Naive B cell (primary cell): ENCODE measurements around the gene PFKM. TPM values are rescaled to one million over a fixed set of nuclear protein-coding genes. Genes with fewer than 3 reads are reported as not detected.
"Not testable (repeated sequence)": the region's sequence is repeated elsewhere in the genome, so short reads cannot be mapped to it uniquely, and the experiment has no call there.

Source experiments
- ATAC-seq, 2 donors: fragments of 150-1000 bp; cut with Tn5 transposase; 2 replicates each; pipeline ENCODE4 v1.10.0; 2021; ENCODE audit warnings: low read depth in 2 of 2, mild to moderate bottlenecking in 2 of 2, moderate library complexity in 2 of 2
- DNase-seq: peaks from one replicate; pipeline ENCODE4 v3.0.0; 2022
- H3K27ac Mint-ChIP-seq, 6 donors: one replicate each; pipeline ENCODE4 v1.8.0; 2020 to 2022; ENCODE audit warnings: mild to moderate bottlenecking in 6 of 6, mixed read lengths in 6 of 6, moderate library complexity in 5 of 6, inconsistent platforms in 2 of 6
- H3K27me3 Mint-ChIP-seq, 3 donors: one replicate each; pipeline ENCODE4 v1.8.0; 2021 to 2022; ENCODE audit warnings: mixed read lengths in 3 of 3, mild to moderate bottlenecking in 1 of 3
- H3K36me3 Mint-ChIP-seq, 2 donors: one replicate each; pipeline ENCODE4 v1.8.0; 2020 to 2022; ENCODE audit warnings: mixed read lengths in 2 of 2, inconsistent platforms in 1 of 2, mild to moderate bottlenecking in 1 of 2
- H3K4me1 Mint-ChIP-seq, 3 donors: one replicate each; pipeline ENCODE4 v1.8.0; 2020 to 2022; ENCODE audit warnings: mixed read lengths in 3 of 3, inconsistent platforms in 1 of 3, mild to moderate bottlenecking in 1 of 3, moderate library complexity in 1 of 3
- H3K4me3 Mint-ChIP-seq, 8 donors: one replicate each; pipeline ENCODE4 v1.8.0; 2020 to 2022; ENCODE audit warnings: mild to moderate bottlenecking in 8 of 8, mixed read lengths in 8 of 8, moderate library complexity in 8 of 8, inconsistent platforms in 2 of 8
- H3K9me3 Mint-ChIP-seq, 7 donors: one replicate each; pipeline ENCODE4 v1.8.0; 2020 to 2022; ENCODE audit warnings: mixed read lengths in 7 of 7, mild to moderate bottlenecking in 5 of 7, inconsistent platforms in 2 of 7, moderate library complexity in 1 of 7
- polyA plus RNA-seq, 6 donors: library from polyadenylated mRNA; unstranded; fragments of 300-500 nt; fragmentation: Illumina TruSeq; gene quantifications; one replicate each; pipeline ENCODE4 v1.2.3, GENCODE V29; 2021; ENCODE audit warnings: low read depth in 6 of 6

The PFKM gene
- polyA plus RNA-seq, 6 donors from 2014 or later: 5.3 to 12.2 (median 7.1) TPM

- no peak for ATAC-seq
- H3K27ac Mint-ChIP-seq: peak overlapping the region in 2 of 6 donors; percentile 15 to 30
- H3K4me1 Mint-ChIP-seq: peaks cover 12 to 20% (median 20%) of the 10 kb centered on the region in 3 donors
- H3K9me3 Mint-ChIP-seq: no peaks in the 10 kb centered on the region
- H3K36me3 Mint-ChIP-seq: peaks cover 21 to 27% of the 10 kb centered on the region in 2 donors
- H3K27me3 Mint-ChIP-seq: no peaks in the 10 kb centered on the region
- no peak for DNase-seq
- no peak overlapping the region for H3K4me3 Mint-ChIP-seq
Observed at GRCh38 chr12:48151103-48151771, 32.1 kb downstream of the PFKM start.

GRCh38 chr12:48155786-48156185, 36.6 kb downstream of the PFKM start:
- Mint-ChIP-seq H3K4me3 (peak overlapping the region in 6 of 8 donors; percentile 95 to 99 (median 98)), H3K27ac (peak overlapping the region in 1 of 6 donors; percentile 95), H3K36me3 (peaks cover 10 to 13% of the 10 kb centered on the region in 2 donors), H3K4me1 (peaks cover 27 to 38% (median 35%) of the 10 kb centered on the region in 3 donors)
- H3K9me3 Mint-ChIP-seq, ATAC-seq, H3K27me3 Mint-ChIP-seq, DNase-seq: not testable (repeated sequence)

GRCh38 chr12:48156652-48157017, 37.5 kb downstream of the PFKM start:
- no peak for ATAC-seq
- Mint-ChIP-seq H3K4me1 (peaks cover 26 to 38% (median 35%) of the 10 kb centered on the region in 3 donors), H3K27me3 (peaks cover 0 to 8% (median 6%) of the 10 kb centered on the region in 3 donors), H3K36me3 (peaks cover 8% of the 10 kb centered on the region in 2 donors), H3K27ac (peak overlapping the region in 5 of 6 donors; percentile 70 to 97 (median 86)), H3K4me3 (peak overlapping the region; percentile 95 to 99 (median 98)), H3K9me3 (no peaks in the 10 kb centered on the region)
- no peak for DNase-seq

- Mint-ChIP-seq H3K4me3 (peak within 1 kb of the TSS; percentile 95 to 99 (median 98)), H3K27me3 (peaks cover 0 to 8% (median 6%) of the 10 kb centered on the region in 3 donors), H3K27ac (peak within 1 kb of the TSS; percentile 93 to 98 (median 97)), H3K4me1 (peaks cover 26 to 38% (median 35%) of the 10 kb centered on the region in 3 donors), H3K9me3 (no peaks in the 10 kb centered on the region), H3K36me3 (peaks cover 8% of the 10 kb centered on the region in 2 donors)
- peak; percentile 89 for ATAC-seq
- DNase-seq: peak; percentile 98
Observed at GRCh38 chr12:48157018-48157888, 38.1 kb downstream of the PFKM start, which contains the start of gene ASB8. Gene ASB8 (minus strand): TSS chr12:48157515. CDS start chr12:48153496, 4,019 bp downstream.

- peak overlapping the region; percentile 93 to 98 (median 97) for H3K27ac Mint-ChIP-seq
- no peak for DNase-seq
- H3K36me3 Mint-ChIP-seq: peaks cover 7% of the 10 kb centered on the region in 2 donors
- H3K27me3 Mint-ChIP-seq: peaks cover 2 to 12% (median 8%) of the 10 kb centered on the region in 3 donors
- ATAC-seq: no peak
- peak overlapping the region; percentile 95 to 99 (median 98) for H3K4me3 Mint-ChIP-seq
- H3K4me1 Mint-ChIP-seq: peaks cover 25 to 38% (median 35%) of the 10 kb centered on the region in 3 donors
- no peaks in the 10 kb centered on the region for H3K9me3 Mint-ChIP-seq
Observed at GRCh38 chr12:48157889-48158370, 38.8 kb downstream of the PFKM start.

- no peak for ATAC-seq
- Mint-ChIP-seq H3K4me1 (peaks cover 13 to 26% (median 24%) of the 10 kb centered on the region in 3 donors), H3K27ac (no peak overlapping the region), H3K27me3 (peaks cover 10 to 18% (median 17%) of the 10 kb centered on the region in 3 donors), H3K9me3 (no peaks in the 10 kb centered on the region), H3K36me3 (no peaks in the 10 kb centered on the region), H3K4me3 (no peak overlapping the region)
- DNase-seq: no peak
Observed at GRCh38 chr12:48160046-48160445, 40.9 kb downstream of the PFKM start.

- peak overlapping the region in 1 of 6 donors; percentile 26 for H3K27ac Mint-ChIP-seq
- peaks cover 15 to 30% (median 20%) of the 10 kb centered on the region in 3 donors for H3K4me1 Mint-ChIP-seq
- H3K36me3 Mint-ChIP-seq: no peaks in the 10 kb centered on the region
- ATAC-seq: no peak
- H3K27me3 Mint-ChIP-seq: peaks cover 13 to 26% (median 20%) of the 10 kb centered on the region in 3 donors
- peak overlapping the region in 1 of 8 donors; percentile 60 for H3K4me3 Mint-ChIP-seq
- no peaks in the 10 kb centered on the region for H3K9me3 Mint-ChIP-seq
- DNase-seq: no peak
Observed at GRCh38 chr12:48160807-48161206, 41.6 kb downstream of the PFKM start.

- DNase-seq (no peak), ATAC-seq (no peak)
- Mint-ChIP-seq H3K27ac (no peak overlapping the region), H3K9me3 (no peaks in the 10 kb centered on the region), H3K4me1 (peaks cover under 1 to 9% (median 5%) of the 10 kb centered on the region in 3 donors), H3K27me3 (peaks cover 20 to 34% (median 26%) of the 10 kb centered on the region in 3 donors), H3K4me3 (no peak overlapping the region), H3K36me3 (no peaks in the 10 kb centered on the region)
Observed at GRCh38 chr12:48163150-48163747, 44.1 kb downstream of the PFKM start.

- H3K4me3 Mint-ChIP-seq: no peak overlapping the region
- DNase-seq (no peak), ATAC-seq (no peak)
- H3K4me1 Mint-ChIP-seq: peaks cover 0 to 5% (median 5%) of the 10 kb centered on the region in 3 donors
- no peaks in the 10 kb centered on the region for H3K36me3 Mint-ChIP-seq
- no peaks in the 10 kb centered on the region for H3K9me3 Mint-ChIP-seq
- H3K27me3 Mint-ChIP-seq: peaks cover 20 to 34% (median 26%) of the 10 kb centered on the region in 3 donors
- no peak overlapping the region for H3K27ac Mint-ChIP-seq
Observed at GRCh38 chr12:48164451-48164850, 45.3 kb downstream of the PFKM start.

- ATAC-seq (peak; percentile 72 to 81), DNase-seq (peak; percentile 60)
- H3K4me3 Mint-ChIP-seq: no peak overlapping the region
- peaks cover 0 to 5% (median 5%) of the 10 kb centered on the region in 3 donors for H3K4me1 Mint-ChIP-seq
- H3K27ac Mint-ChIP-seq: no peak overlapping the region
- no peaks in the 10 kb centered on the region for H3K36me3 Mint-ChIP-seq
- H3K27me3 Mint-ChIP-seq: peaks cover 20 to 34% (median 26%) of the 10 kb centered on the region in 3 donors
- H3K9me3 Mint-ChIP-seq: no peaks in the 10 kb centered on the region
Observed at GRCh38 chr12:48165089-48165981, 46.2 kb downstream of the PFKM start.

- Mint-ChIP-seq H3K27ac (no peak overlapping the region), H3K4me3 (peak overlapping the region in 1 of 8 donors; percentile 68), H3K27me3 (peaks cover 10 to 17% (median 12%) of the 10 kb centered on the region in 3 donors), H3K4me1 (peaks cover 0 to 5% (median 5%) of the 10 kb centered on the region in 3 donors), H3K9me3 (no peaks in the 10 kb centered on the region), H3K36me3 (no peaks in the 10 kb centered on the region)
- ATAC-seq: no peak
- no peak for DNase-seq
Observed at GRCh38 chr12:48169011-48169410, 49.8 kb downstream of the PFKM start.
